ENCODE data around the gene GLP2R.

The GLP2R gene

GRCh38 chr17:9917131-9917530 is 91.4 kb downstream of the GLP2R start:
- TF ChIP-seq SPI1 (IDR thresholded peaks at IDR 0.05; ENCODE audit: borderline replicate concordance, low read depth) (no peak), REST (IDR thresholded peaks at IDR 0.05; ENCODE audit: insufficient replicate concordance, low read depth) (no peak), CTCF (IDR thresholded peaks at IDR 0.05; ENCODE audit: insufficient read depth, low read length) (no peak), POLR2AphosphoS5 (IDR thresholded peaks at IDR 0.05; ENCODE audit: low read depth) (no peak), GABPA (IDR thresholded peaks at IDR 0.05; ENCODE audit: low read depth) (no peak)
- Histone ChIP-seq H3K27ac (replicated peaks) (no peak overlapping the region), H3K27me3 (ENCODE audit: insufficient read depth, poor library complexity, severe bottlenecking) (no peaks in the 10 kb centered on the region), H3K4me3 (replicated peaks; ENCODE audit: insufficient read depth, low read length) (no peak overlapping the region)
- no peak for DNase-seq (ENCODE audit: low read depth in 1 of 2, low spot score in 1 of 2)

GRCh38 chr17:9917801-9918200 is 92.1 kb downstream of the GLP2R start:
- Histone ChIP-seq H3K4me3 (replicated peaks; ENCODE audit: insufficient read depth, low read length) (no peak overlapping the region), H3K27ac (replicated peaks) (no peak overlapping the region), H3K27me3 (ENCODE audit: insufficient read depth, poor library complexity, severe bottlenecking) (no peaks in the 10 kb centered on the region)
- TF ChIP-seq REST (IDR thresholded peaks at IDR 0.05; ENCODE audit: insufficient replicate concordance, low read depth) (no peak), POLR2AphosphoS5 (IDR thresholded peaks at IDR 0.05; ENCODE audit: low read depth) (no peak), SPI1 (IDR thresholded peaks at IDR 0.05; ENCODE audit: borderline replicate concordance, low read depth) (no peak)
- DNase-seq (ENCODE audit: low read depth in 1 of 2, low spot score in 1 of 2) = no peak

- H3K4me3 ChIP-seq (replicated peaks; ENCODE audit: insufficient read depth, low read length) = no peak overlapping the region
- TF ChIP-seq SPI1 (IDR thresholded peaks at IDR 0.05; ENCODE audit: borderline replicate concordance, low read depth) (no peak), CTCF (IDR thresholded peaks at IDR 0.05; ENCODE audit: insufficient read depth, low read length) (no peak), REST (IDR thresholded peaks at IDR 0.05; ENCODE audit: insufficient replicate concordance, low read depth) (no peak), POLR2AphosphoS5 (IDR thresholded peaks at IDR 0.05; ENCODE audit: low read depth) (no peak), GABPA (IDR thresholded peaks at IDR 0.05; ENCODE audit: low read depth) (no peak)
Measured at GRCh38 chr17:9918352-9918751, 92.6 kb downstream of the GLP2R start.

More at GRCh38 chr17:9918352-9918751, 92.6 kb downstream of the GLP2R start:
- Histone ChIP-seq H3K27ac (replicated peaks) (no peak overlapping the region), H3K27me3 (ENCODE audit: insufficient read depth, poor library complexity, severe bottlenecking) (no peaks in the 10 kb centered on the region)
- no peak for DNase-seq (ENCODE audit: low read depth in 1 of 2, low spot score in 1 of 2)
